KMS-11 (cell line): ENCODE data around the gene GRM8.

ENCODE experiments used
- H2AFZ ChIP-seq: fragments of 200-600 bp; sonication (generic); 2 replicates; pipeline ENCODE4 v1.6.1; 2016; ENCODE audit warnings: antibody characterized with exemption, mixed run types, low read depth
- H3K27ac ChIP-seq: fragments of 200-600 bp; sonication (generic); 2 replicates; pipeline ENCODE4 v1.6.1; 2016; ENCODE audit warnings: mild to moderate bottlenecking, mixed run types
- H3K27me3 ChIP-seq: fragments of 200-600 bp; sonication (generic); 2 replicates; pipeline ENCODE4 v1.6.1; 2017; ENCODE audit warnings: mild to moderate bottlenecking, low read depth, mixed run types, moderate library complexity; ENCODE audit not compliant: insufficient read depth
- H3K36me3 ChIP-seq: fragments of 200-600 bp; sonication (generic); 2 replicates; pipeline ENCODE4 v1.6.1; 2017; ENCODE audit warnings: mild to moderate bottlenecking, mixed run types; ENCODE audit not compliant: insufficient read depth
- H3K4me1 ChIP-seq: fragments of 200-600 bp; sonication (generic); 2 replicates; pipeline ENCODE4 v1.6.1; 2016; ENCODE audit warnings: mild to moderate bottlenecking, low read depth, mixed run types; ENCODE audit not compliant: poor library complexity, severe bottlenecking
- H3K4me2 ChIP-seq: fragments of 200-600 bp; sonication (generic); 2 replicates; pipeline ENCODE4 v1.7.0; 2016; ENCODE audit warnings: mild to moderate bottlenecking, mixed run types
- H3K4me3 ChIP-seq: fragments of 200-600 bp; sonication (generic); IDR thresholded peaks from 2 replicates; pipeline ENCODE4 v1.6.1; 2017; ENCODE audit warnings: low read depth, low read length, mixed read lengths; ENCODE audit not compliant: insufficient read depth
- H3K79me2 ChIP-seq: fragments of 200-600 bp; sonication (generic); 2 replicates; pipeline ENCODE4 v1.6.1; 2016; ENCODE audit warnings: low read depth, mixed run types; ENCODE audit not compliant: insufficient read depth
- H3K9ac ChIP-seq: fragments of 200-600 bp; sonication (generic); 2 replicates; pipeline ENCODE4 v1.6.1; 2016; ENCODE audit warnings: mild to moderate bottlenecking, mixed run types
- H4K20me1 ChIP-seq: fragments of 200-600 bp; sonication (generic); 2 replicates; pipeline ENCODE4 v1.6.1; 2016; ENCODE audit warnings: mild to moderate bottlenecking, mixed run types; ENCODE audit not compliant: insufficient read depth
- TF ChIP-seq, protein P1 (sequence below): fragments of 200-600 bp; sonication (generic); conservative IDR thresholded peaks from 2 replicates; pipeline ENCODE4 v1.6.1; 2017; ENCODE audit warnings: low read depth, mild to moderate bottlenecking, antibody characterized with exemption, low read length, moderate library complexity, mixed read lengths

Gene GRM8

DNA sequence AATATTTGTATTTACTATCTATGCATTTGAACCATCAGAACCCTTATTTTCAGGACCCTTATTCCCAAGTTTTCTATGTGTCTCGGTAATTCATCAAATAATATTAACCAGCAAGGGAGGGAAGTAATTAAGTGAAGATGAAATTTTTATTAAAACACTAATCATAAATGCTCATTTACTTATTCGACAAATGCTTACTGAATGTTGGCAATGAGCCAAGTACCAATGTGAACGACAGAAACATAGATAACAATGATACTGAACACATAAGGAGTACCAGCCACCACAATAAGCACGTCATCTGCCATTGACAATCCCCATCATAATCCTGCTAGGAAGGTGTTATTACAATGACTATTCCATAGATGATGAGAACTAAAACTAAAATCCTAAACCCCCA is 45.5 kb downstream of the GRM8 start:
- no peak overlapping the region for H2AFZ ChIP-seq
- H3K4me2 ChIP-seq: no peak overlapping the region
- H3K36me3 ChIP-seq: no peaks in the 10 kb centered on the region
- H3K27ac ChIP-seq: no peak overlapping the region
- TF ChIP-seq, protein P1, sequence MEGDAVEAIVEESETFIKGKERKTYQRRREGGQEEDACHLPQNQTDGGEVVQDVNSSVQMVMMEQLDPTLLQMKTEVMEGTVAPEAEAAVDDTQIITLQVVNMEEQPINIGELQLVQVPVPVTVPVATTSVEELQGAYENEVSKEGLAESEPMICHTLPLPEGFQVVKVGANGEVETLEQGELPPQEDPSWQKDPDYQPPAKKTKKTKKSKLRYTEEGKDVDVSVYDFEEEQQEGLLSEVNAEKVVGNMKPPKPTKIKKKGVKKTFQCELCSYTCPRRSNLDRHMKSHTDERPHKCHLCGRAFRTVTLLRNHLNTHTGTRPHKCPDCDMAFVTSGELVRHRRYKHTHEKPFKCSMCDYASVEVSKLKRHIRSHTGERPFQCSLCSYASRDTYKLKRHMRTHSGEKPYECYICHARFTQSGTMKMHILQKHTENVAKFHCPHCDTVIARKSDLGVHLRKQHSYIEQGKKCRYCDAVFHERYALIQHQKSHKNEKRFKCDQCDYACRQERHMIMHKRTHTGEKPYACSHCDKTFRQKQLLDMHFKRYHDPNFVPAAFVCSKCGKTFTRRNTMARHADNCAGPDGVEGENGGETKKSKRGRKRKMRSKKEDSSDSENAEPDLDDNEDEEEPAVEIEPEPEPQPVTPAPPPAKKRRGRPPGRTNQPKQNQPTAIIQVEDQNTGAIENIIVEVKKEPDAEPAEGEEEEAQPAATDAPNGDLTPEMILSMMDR: no peak
- H4K20me1 ChIP-seq: no peaks in the 10 kb centered on the region
- no peaks in the 10 kb centered on the region for H3K4me1 ChIP-seq
- no peak overlapping the region for H3K9ac ChIP-seq
- H3K79me2 ChIP-seq: no peaks in the 10 kb centered on the region
- no peak overlapping the region for H3K4me3 ChIP-seq
- H3K27me3 ChIP-seq: no peaks in the 10 kb centered on the region

DNA sequence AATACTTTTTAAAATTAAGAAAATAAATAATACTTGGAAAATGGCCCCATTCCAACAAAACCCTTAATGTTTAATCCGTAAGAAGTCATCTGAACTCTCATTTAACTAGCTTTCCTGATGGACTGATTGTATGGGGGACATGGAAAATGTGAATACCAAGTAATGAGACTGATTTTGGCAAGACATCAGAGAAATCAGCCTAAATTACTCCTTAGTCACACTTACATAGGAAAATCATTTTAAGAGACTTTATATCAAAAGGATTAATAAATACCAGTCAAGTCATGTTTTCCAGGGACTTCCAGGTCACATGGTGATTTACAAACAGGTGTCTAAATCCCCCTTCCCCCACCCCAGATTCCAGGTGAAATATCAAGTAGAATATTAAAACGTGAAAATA is 58.2 kb downstream of the GRM8 start:
- no peak overlapping the region for H3K9ac ChIP-seq
- H3K27me3 ChIP-seq: no peaks in the 10 kb centered on the region
- H3K4me2 ChIP-seq: no peak overlapping the region
- no peak overlapping the region for H2AFZ ChIP-seq
- no peaks in the 10 kb centered on the region for H3K4me1 ChIP-seq
- H4K20me1 ChIP-seq: no peaks in the 10 kb centered on the region
- H3K79me2 ChIP-seq: no peaks in the 10 kb centered on the region
- TF ChIP-seq, protein P1: no peak
- no peaks in the 10 kb centered on the region for H3K36me3 ChIP-seq
- no peak overlapping the region for H3K4me3 ChIP-seq
- H3K27ac ChIP-seq: no peak overlapping the region

DNA sequence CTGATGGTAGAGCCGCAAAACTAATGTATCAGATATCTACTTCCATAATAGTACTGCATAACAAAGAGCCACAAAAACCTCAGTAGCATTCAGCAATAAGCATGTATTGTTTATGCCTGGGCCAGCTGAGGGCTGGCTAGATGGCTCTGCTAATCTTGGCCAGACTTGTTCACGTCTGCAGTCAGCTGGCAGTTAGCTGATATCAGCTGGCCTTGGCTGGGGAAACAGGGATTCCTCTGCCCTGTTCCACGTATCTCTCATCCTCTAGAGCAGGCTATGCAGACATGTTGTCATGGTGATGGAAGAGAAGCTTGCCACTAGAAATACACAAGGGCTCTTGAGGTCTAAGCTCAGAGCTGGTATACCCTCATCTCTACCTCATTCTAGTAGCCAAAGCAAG is 62.9 kb downstream of the GRM8 start:
- H2AFZ ChIP-seq: no peak overlapping the region
- H4K20me1 ChIP-seq: no peaks in the 10 kb centered on the region
- no peaks in the 10 kb centered on the region for H3K36me3 ChIP-seq
- H3K79me2 ChIP-seq: no peaks in the 10 kb centered on the region
- H3K4me1 ChIP-seq: no peaks in the 10 kb centered on the region
- H3K4me2 ChIP-seq: no peak overlapping the region
- TF ChIP-seq, protein P1: no peak
- H3K27ac ChIP-seq: no peak overlapping the region
- H3K9ac ChIP-seq: no peak overlapping the region
- no peak overlapping the region for H3K4me3 ChIP-seq
- no peaks in the 10 kb centered on the region for H3K27me3 ChIP-seq

DNA sequence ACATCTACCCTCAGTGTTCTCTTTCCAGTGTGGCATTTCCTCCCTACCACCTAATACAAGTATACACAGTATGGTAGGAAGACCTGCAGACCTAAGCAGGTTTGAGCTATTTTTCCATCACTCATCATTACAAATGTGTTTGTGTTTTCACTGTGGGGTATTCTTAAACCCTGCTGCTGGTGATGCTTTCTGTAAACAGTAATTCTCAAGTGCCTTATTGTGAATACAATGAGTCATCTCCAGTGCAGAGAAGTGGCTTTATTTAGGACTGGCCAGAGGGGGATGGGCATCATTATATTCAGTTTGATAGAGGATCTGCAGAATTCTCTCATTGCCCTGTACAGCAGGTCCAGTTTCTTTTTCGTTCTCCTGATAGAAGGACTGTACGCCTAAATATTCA is 63.7 kb downstream of the GRM8 start:
- H3K27ac ChIP-seq: no peak overlapping the region
- no peak overlapping the region for H3K9ac ChIP-seq
- H3K79me2 ChIP-seq: no peaks in the 10 kb centered on the region
- H3K4me1 ChIP-seq: no peaks in the 10 kb centered on the region
- no peak overlapping the region for H3K4me2 ChIP-seq
- no peak overlapping the region for H3K4me3 ChIP-seq
- TF ChIP-seq, protein P1: no peak
- no peaks in the 10 kb centered on the region for H3K36me3 ChIP-seq
- H3K27me3 ChIP-seq: no peaks in the 10 kb centered on the region
- no peaks in the 10 kb centered on the region for H4K20me1 ChIP-seq
- H2AFZ ChIP-seq: no peak overlapping the region

DNA sequence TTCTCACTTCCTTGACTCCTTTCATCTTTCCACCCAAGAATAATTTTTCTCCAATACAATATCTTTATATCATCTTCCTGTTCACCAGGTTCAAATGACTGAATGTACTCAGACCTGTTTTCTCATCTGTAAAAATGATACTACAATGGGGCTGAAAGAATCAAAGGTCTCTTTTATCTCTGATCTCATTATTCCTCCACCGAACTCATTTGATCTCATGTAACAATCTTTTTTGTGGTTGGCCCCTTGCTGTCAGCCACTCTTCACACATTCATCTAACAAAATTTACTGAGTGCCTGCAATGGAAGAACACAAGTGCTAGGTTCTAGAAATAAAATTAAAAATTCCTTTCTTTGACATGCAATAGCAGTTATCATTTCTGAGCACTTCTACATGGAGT is 65.0 kb downstream of the GRM8 start:
- H3K27ac ChIP-seq: no peak overlapping the region
- H3K4me3 ChIP-seq: no peak overlapping the region
- H3K79me2 ChIP-seq: no peaks in the 10 kb centered on the region
- H4K20me1 ChIP-seq: no peaks in the 10 kb centered on the region
- H2AFZ ChIP-seq: no peak overlapping the region
- H3K27me3 ChIP-seq: no peaks in the 10 kb centered on the region
- H3K4me1 ChIP-seq: no peaks in the 10 kb centered on the region
- TF ChIP-seq, protein P1: no peak
- H3K9ac ChIP-seq: no peak overlapping the region
- H3K4me2 ChIP-seq: no peak overlapping the region
- no peaks in the 10 kb centered on the region for H3K36me3 ChIP-seq
